GM23338 (cell line): ENCODE data around the gene GRAMD1B. TPM values are rescaled to one million over a fixed set of nuclear protein-coding genes. Genes with fewer than 3 reads are reported as not detected.
A peak's percentile ranks its signal among the peaks of the same experiment; 100 is the strongest.

Experiments used
- ATAC-seq: fragments of 200-7000 bp; cut with Tn5 transposase; 3 replicates; pipeline ENCODE4 v1.9.1; 2020
- DNase-seq: peaks from one replicate; pipeline ENCODE4 v3.0.0-alpha.2; 2015; ENCODE audit warnings: low spot score
- H2AFZ ChIP-seq: fragments of 200-600 bp; sonication (generic); 2 replicates; pipeline ENCODE4 v1.8.0; 2016; ENCODE audit warnings: antibody characterized with exemption, mild to moderate bottlenecking, moderate library complexity
- H3F3A ChIP-seq: fragments of 200-600 bp; sonication (generic); replicated peaks from 2 replicates; pipeline ENCODE4 v1.8.0; 2017; ENCODE audit warnings: antibody characterized with exemption, mixed run types, low read depth
- H3K27ac ChIP-seq: fragments of 200-600 bp; sonication (generic); 2 replicates; pipeline ENCODE4 v1.6.1; 2016; ENCODE audit warnings: low read depth
- H3K27me3 ChIP-seq: fragments of 200-600 bp; sonication (generic); 2 replicates; pipeline ENCODE4 v1.8.0; 2016; ENCODE audit warnings: mild to moderate bottlenecking, mixed run types, moderate library complexity; ENCODE audit not compliant: insufficient read depth
- H3K36me3 ChIP-seq: fragments of 200-600 bp; sonication (generic); 2 replicates; pipeline ENCODE4 v1.8.0; 2016; ENCODE audit warnings: mild to moderate bottlenecking; ENCODE audit not compliant: insufficient read depth
- H3K4me1 ChIP-seq: fragments of 200-600 bp; sonication (generic); 2 replicates; pipeline ENCODE4 v1.8.0; 2016; ENCODE audit warnings: mild to moderate bottlenecking, moderate library complexity; ENCODE audit not compliant: insufficient read depth
- H3K4me2 ChIP-seq: fragments of 200-600 bp; sonication (generic); 2 replicates; pipeline ENCODE4 v1.7.1; 2017; ENCODE audit warnings: mixed run types
- H3K4me3 ChIP-seq: fragments of 200-600 bp; sonication (generic); 2 replicates; pipeline ENCODE4 v1.6.1; 2016; ENCODE audit warnings: mixed run types
- H3K79me2 ChIP-seq: fragments of 200-600 bp; sonication (generic); replicated peaks from 2 replicates; pipeline ENCODE4 v1.8.0; 2017; ENCODE audit warnings: mild to moderate bottlenecking; ENCODE audit not compliant: insufficient read depth
- H3K9me2 ChIP-seq: fragments of 200-600 bp; sonication (generic); 2 replicates; pipeline ENCODE4 v1.8.0; 2017; ENCODE audit not compliant: insufficient read depth
- H4K20me1 ChIP-seq: fragments of 200-600 bp; sonication (generic); replicated peaks from 2 replicates; pipeline ENCODE4 v1.8.0; 2017; ENCODE audit warnings: mild to moderate bottlenecking; ENCODE audit not compliant: insufficient read depth
- H3K27ac Mint-ChIP-seq: 2 replicates; pipeline ENCODE4 v1.8.0; 2020; ENCODE audit warnings: inconsistent platforms, mild to moderate bottlenecking, moderate library complexity, mixed read lengths
- H3K27me3 Mint-ChIP-seq: 3 replicates; pipeline ENCODE4 v1.8.0; 2022; ENCODE audit warnings: low read depth, mild to moderate bottlenecking, moderate library complexity, mixed read lengths, inconsistent platforms; ENCODE audit not compliant: insufficient read depth, poor library complexity
- H3K36me3 Mint-ChIP-seq: 3 replicates; pipeline ENCODE4 v1.8.0; 2021; ENCODE audit warnings: low read depth, mild to moderate bottlenecking, inconsistent platforms, moderate library complexity, mixed read lengths
- H3K4me1 Mint-ChIP-seq: 3 replicates; pipeline ENCODE4 v1.8.0; 2020; ENCODE audit warnings: mild to moderate bottlenecking, inconsistent platforms, mixed read lengths
- H3K4me3 Mint-ChIP-seq: 3 replicates; pipeline ENCODE4 v1.8.0; 2021; ENCODE audit warnings: moderate library complexity, mild to moderate bottlenecking, inconsistent platforms, mixed read lengths
- H3K9me3 Mint-ChIP-seq: 3 replicates; pipeline ENCODE4 v1.8.0; 2020; ENCODE audit warnings: moderate library complexity, mild to moderate bottlenecking, inconsistent platforms, mixed read lengths
- CREB1 ChIP-seq: fragments of 250-450 bp; sonication (Bioruptor Pico); IDR thresholded peaks from 2 replicates; pipeline ENCODE4 v1.5.0; 2020; ENCODE audit warnings: low read depth, mild to moderate bottlenecking, moderate library complexity
- EZH2 ChIP-seq: fragments of 200-600 bp; sonication (generic); IDR thresholded peaks from one replicate; pipeline ENCODE4 v1.8.0; 2017; ENCODE audit warnings: antibody characterized with exemption, mild to moderate bottlenecking, low read depth; ENCODE audit not compliant: unreplicated experiment
- EZH2phosphoT487 ChIP-seq: fragments of 200-600 bp; sonication (generic); IDR thresholded peaks from one replicate; pipeline ENCODE4 v1.8.1; 2018; ENCODE audit warnings: antibody characterized with exemption; ENCODE audit not compliant: unreplicated experiment
- JUNB ChIP-seq: IDR thresholded peaks from one replicate; pipeline ENCODE4 v1.6.1; 2016; ENCODE audit warnings: antibody characterized with exemption; ENCODE audit not compliant: unreplicated experiment
- NANOG ChIP-seq: IDR thresholded peaks from 2 replicates; pipeline ENCODE4 v1.6.1; 2016; ENCODE audit warnings: antibody characterized with exemption, borderline replicate concordance
- POLR2AphosphoS5 ChIP-seq: IDR thresholded peaks from 2 replicates; pipeline ENCODE4 v1.6.1; 2016; ENCODE audit warnings: antibody characterized with exemption, low read depth
- STAT1 ChIP-seq: IDR thresholded peaks from one replicate; pipeline ENCODE4 v1.6.1; 2016; ENCODE audit warnings: antibody characterized with exemption; ENCODE audit not compliant: unreplicated experiment
- ZNF114 ChIP-seq: fragments of 250-450 bp; sonication (Bioruptor Pico); IDR thresholded peaks from 2 replicates; pipeline ENCODE4 v1.5.0; 2020; ENCODE audit warnings: mild to moderate bottlenecking, moderate library complexity
- ZNF331 ChIP-seq: fragments of 250-450 bp; sonication (Bioruptor Pico); IDR thresholded peaks from 2 replicates; pipeline ENCODE4 v1.5.0; 2020; ENCODE audit warnings: low read depth, mild to moderate bottlenecking, moderate library complexity
- polyA plus RNA-seq: library from polyadenylated mRNA; unstranded; fragments of >200 nt; fragmentation: Nextera tagmentation; extraction: Ambion mirVana; gene quantifications from 2 replicates; pipeline ENCODE4 v1.2.1, GENCODE V29; 2016
- total RNA-seq: library from RNA; depleted of rRNA; stranded (reverse); fragments of >200 nt; shearing (Covaris generic); gene quantifications from 2 replicates; pipeline ENCODE4 v1.2.3, GENCODE V29; 2014
- TF ChIP-seq, protein P1 (sequence below), 2 experiments: fragments of 200-600 bp in 1 of 2; sonication (generic) in 1 of 2; conservative IDR thresholded peaks; 2 replicates each; pipeline versions ENCODE4 v1.5.1 to v1.6.1; 2016 to 2017; ENCODE audit warnings: antibody characterized with exemption in 2 of 2, low read depth in 2 of 2, mild to moderate bottlenecking in 2 of 2, moderate library complexity in 1 of 2
- TF ChIP-seq, protein P2 (sequence below): IDR thresholded peaks from 2 replicates; pipeline ENCODE4 v1.6.1; 2016; ENCODE audit warnings: antibody characterized with exemption
- TF ChIP-seq, protein P3 (sequence below): fragments of 250-450 bp; sonication (Bioruptor Pico); IDR thresholded peaks from 2 replicates; pipeline ENCODE4 v1.5.0; 2020; ENCODE audit warnings: mild to moderate bottlenecking, moderate library complexity
- TF ChIP-seq, protein P4 (sequence below): IDR thresholded peaks from one replicate; pipeline ENCODE4 v1.6.1; 2018; ENCODE audit warnings: antibody characterized with exemption; ENCODE audit not compliant: unreplicated experiment

Gene GRAMD1B
- total and polyA plus RNA-seq, 2 experiments from 2014 or later, result 3.7 to 24.3 TPM

DNA sequence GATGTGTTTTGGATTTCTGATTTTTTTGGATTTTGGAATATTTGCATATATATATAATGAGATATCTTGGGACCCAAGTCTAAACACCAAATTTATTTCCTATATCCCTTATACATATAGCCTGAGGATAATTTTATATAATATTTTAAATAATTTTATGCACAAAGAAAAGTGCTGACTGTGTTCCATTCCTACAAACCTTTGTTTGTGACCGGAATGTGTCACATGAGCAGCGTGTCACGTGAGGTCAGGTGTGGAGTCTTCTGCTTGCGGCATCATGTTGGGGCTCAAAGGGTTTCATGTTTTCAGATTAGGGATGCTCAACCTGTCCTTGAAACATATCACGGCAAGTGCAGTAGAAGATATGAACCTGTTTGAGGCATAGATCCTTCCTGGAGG, 158.8 kb downstream of the GRAMD1B start:
- Histone ChIP-seq H3K4me3 (no peak overlapping the region), H3K79me2 (no peaks in the 10 kb centered on the region), H3K27ac (no peak overlapping the region), H3K9me2 (no peaks in the 10 kb centered on the region; the same call in 1 of the 2 replicates), H3F3A (no peaks in the 10 kb centered on the region), H3K4me1 (no peaks in the 10 kb centered on the region; the same call in 1 of the 2 replicates), H3K4me2 (no peak overlapping the region), H4K20me1 (no peaks in the 10 kb centered on the region), H3K36me3 (no peaks in the 10 kb centered on the region), H3K27me3 (no peaks in the 10 kb centered on the region), H2AFZ (no peak overlapping the region)
- Mint-ChIP-seq H3K27me3 (peaks cover 4% of the 10 kb centered on the region), H3K4me3 (no peak overlapping the region), H3K27ac (peak overlapping the region; percentile 81; the same call in 1 of the 2 replicates), H3K4me1 (peaks cover 24% of the 10 kb centered on the region), H3K36me3 (0 out of 3 replicates have a peak, but pooled peaks cover 1% of the 10 kb centered on the region), H3K9me3 (no peaks in the 10 kb centered on the region)
- no peak for TF ChIP-seq ZNF114 (CRISPR knock-in tag)
- TF ChIP-seq JUNB, result no peak
- TF ChIP-seq POLR2AphosphoS5, result no peak
- TF ChIP-seq, protein P1, sequence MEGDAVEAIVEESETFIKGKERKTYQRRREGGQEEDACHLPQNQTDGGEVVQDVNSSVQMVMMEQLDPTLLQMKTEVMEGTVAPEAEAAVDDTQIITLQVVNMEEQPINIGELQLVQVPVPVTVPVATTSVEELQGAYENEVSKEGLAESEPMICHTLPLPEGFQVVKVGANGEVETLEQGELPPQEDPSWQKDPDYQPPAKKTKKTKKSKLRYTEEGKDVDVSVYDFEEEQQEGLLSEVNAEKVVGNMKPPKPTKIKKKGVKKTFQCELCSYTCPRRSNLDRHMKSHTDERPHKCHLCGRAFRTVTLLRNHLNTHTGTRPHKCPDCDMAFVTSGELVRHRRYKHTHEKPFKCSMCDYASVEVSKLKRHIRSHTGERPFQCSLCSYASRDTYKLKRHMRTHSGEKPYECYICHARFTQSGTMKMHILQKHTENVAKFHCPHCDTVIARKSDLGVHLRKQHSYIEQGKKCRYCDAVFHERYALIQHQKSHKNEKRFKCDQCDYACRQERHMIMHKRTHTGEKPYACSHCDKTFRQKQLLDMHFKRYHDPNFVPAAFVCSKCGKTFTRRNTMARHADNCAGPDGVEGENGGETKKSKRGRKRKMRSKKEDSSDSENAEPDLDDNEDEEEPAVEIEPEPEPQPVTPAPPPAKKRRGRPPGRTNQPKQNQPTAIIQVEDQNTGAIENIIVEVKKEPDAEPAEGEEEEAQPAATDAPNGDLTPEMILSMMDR (conservative IDR thresholded peaks at IDR 0.05; ENCODE audit: low read depth in 2 of 2), result no peak
- TF ChIP-seq, protein P2, sequence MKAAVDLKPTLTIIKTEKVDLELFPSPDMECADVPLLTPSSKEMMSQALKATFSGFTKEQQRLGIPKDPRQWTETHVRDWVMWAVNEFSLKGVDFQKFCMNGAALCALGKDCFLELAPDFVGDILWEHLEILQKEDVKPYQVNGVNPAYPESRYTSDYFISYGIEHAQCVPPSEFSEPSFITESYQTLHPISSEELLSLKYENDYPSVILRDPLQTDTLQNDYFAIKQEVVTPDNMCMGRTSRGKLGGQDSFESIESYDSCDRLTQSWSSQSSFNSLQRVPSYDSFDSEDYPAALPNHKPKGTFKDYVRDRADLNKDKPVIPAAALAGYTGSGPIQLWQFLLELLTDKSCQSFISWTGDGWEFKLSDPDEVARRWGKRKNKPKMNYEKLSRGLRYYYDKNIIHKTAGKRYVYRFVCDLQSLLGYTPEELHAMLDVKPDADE, result no peak
- no peak for TF ChIP-seq CREB1 (CRISPR knock-in tag)
- TF ChIP-seq, protein P3, sequence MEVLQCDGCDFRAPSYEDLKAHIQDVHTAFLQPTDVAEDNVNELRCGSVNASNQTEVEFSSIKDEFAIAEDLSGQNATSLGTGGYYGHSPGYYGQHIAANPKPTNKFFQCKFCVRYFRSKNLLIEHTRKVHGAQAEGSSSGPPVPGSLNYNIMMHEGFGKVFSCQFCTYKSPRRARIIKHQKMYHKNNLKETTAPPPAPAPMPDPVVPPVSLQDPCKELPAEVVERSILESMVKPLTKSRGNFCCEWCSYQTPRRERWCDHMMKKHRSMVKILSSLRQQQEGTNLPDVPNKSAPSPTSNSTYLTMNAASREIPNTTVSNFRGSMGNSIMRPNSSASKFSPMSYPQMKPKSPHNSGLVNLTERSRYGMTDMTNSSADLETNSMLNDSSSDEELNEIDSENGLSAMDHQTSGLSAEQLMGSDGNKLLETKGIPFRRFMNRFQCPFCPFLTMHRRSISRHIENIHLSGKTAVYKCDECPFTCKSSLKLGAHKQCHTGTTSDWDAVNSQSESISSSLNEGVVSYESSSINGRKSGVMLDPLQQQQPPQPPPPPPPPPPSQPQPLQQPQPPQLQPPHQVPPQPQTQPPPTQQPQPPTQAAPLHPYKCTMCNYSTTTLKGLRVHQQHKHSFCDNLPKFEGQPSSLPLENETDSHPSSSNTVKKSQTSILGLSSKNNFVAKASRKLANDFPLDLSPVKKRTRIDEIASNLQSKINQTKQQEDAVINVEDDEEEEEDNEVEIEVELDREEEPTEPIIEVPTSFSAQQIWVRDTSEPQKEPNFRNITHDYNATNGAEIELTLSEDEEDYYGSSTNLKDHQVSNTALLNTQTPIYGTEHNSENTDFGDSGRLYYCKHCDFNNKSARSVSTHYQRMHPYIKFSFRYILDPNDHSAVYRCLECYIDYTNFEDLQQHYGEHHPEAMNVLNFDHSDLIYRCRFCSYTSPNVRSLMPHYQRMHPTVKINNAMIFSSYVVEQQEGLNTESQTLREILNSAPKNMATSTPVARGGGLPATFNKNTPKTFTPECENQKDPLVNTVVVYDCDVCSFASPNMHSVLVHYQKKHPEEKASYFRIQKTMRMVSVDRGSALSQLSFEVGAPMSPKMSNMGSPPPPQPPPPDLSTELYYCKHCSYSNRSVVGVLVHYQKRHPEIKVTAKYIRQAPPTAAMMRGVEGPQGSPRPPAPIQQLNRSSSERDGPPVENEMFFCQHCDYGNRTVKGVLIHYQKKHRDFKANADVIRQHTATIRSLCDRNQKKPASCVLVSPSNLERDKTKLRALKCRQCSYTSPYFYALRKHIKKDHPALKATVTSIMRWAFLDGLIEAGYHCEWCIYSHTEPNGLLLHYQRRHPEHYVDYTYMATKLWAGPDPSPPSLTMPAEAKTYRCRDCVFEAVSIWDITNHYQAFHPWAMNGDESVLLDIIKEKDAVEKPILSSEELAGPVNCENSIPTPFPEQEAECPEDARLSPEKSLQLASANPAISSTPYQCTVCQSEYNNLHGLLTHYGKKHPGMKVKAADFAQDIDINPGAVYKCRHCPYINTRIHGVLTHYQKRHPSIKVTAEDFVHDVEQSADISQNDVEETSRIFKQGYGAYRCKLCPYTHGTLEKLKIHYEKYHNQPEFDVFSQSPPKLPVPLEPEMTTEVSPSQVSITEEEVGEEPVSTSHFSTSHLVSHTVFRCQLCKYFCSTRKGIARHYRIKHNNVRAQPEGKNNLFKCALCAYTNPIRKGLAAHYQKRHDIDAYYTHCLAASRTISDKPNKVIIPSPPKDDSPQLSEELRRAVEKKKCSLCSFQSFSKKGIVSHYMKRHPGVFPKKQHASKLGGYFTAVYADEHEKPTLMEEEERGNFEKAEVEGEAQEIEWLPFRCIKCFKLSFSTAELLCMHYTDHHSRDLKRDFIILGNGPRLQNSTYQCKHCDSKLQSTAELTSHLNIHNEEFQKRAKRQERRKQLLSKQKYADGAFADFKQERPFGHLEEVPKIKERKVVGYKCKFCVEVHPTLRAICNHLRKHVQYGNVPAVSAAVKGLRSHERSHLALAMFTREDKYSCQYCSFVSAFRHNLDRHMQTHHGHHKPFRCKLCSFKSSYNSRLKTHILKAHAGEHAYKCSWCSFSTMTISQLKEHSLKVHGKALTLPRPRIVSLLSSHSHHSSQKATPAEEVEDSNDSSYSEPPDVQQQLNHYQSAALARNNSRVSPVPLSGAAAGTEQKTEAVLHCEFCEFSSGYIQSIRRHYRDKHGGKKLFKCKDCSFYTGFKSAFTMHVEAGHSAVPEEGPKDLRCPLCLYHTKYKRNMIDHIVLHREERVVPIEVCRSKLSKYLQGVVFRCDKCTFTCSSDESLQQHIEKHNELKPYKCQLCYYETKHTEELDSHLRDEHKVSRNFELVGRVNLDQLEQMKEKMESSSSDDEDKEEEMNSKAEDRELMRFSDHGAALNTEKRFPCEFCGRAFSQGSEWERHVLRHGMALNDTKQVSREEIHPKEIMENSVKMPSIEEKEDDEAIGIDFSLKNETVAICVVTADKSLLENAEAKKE (CRISPR knock-in tag), result no peak
- TF ChIP-seq, protein P4, sequence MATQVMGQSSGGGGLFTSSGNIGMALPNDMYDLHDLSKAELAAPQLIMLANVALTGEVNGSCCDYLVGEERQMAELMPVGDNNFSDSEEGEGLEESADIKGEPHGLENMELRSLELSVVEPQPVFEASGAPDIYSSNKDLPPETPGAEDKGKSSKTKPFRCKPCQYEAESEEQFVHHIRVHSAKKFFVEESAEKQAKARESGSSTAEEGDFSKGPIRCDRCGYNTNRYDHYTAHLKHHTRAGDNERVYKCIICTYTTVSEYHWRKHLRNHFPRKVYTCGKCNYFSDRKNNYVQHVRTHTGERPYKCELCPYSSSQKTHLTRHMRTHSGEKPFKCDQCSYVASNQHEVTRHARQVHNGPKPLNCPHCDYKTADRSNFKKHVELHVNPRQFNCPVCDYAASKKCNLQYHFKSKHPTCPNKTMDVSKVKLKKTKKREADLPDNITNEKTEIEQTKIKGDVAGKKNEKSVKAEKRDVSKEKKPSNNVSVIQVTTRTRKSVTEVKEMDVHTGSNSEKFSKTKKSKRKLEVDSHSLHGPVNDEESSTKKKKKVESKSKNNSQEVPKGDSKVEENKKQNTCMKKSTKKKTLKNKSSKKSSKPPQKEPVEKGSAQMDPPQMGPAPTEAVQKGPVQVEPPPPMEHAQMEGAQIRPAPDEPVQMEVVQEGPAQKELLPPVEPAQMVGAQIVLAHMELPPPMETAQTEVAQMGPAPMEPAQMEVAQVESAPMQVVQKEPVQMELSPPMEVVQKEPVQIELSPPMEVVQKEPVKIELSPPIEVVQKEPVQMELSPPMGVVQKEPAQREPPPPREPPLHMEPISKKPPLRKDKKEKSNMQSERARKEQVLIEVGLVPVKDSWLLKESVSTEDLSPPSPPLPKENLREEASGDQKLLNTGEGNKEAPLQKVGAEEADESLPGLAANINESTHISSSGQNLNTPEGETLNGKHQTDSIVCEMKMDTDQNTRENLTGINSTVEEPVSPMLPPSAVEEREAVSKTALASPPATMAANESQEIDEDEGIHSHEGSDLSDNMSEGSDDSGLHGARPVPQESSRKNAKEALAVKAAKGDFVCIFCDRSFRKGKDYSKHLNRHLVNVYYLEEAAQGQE, result no peak
- TF ChIP-seq EZH2phosphoT487, result no peak
- TF ChIP-seq EZH2, result no peak
- no peak for TF ChIP-seq ZNF331 (CRISPR knock-in tag)
- TF ChIP-seq NANOG, result no peak
- TF ChIP-seq STAT1, result no peak
- no peak for DNase-seq
- ATAC-seq, result no peak
